OCI-LY1 (cell line): ENCODE data around the gene CUEDC1.

Experiments used
- EZH2 ChIP-seq: fragments of 200-600 bp; sonication (generic), shearing (Covaris generic); IDR thresholded peaks from 2 replicates; pipeline ENCODE4 v1.8.0; 2017; ENCODE audit warnings: borderline replicate concordance, mixed run types, mild to moderate bottlenecking, antibody characterized with exemption, low read length, moderate library complexity, mixed read lengths
- TF ChIP-seq, protein P1 (sequence below): fragments of 200-600 bp; sonication (generic), shearing (Covaris generic); IDR thresholded peaks from 2 replicates; pipeline ENCODE4 v1.5.1; 2017; ENCODE audit warnings: mild to moderate bottlenecking, antibody characterized with exemption, low read length, moderate library complexity, mixed read lengths

DNA sequence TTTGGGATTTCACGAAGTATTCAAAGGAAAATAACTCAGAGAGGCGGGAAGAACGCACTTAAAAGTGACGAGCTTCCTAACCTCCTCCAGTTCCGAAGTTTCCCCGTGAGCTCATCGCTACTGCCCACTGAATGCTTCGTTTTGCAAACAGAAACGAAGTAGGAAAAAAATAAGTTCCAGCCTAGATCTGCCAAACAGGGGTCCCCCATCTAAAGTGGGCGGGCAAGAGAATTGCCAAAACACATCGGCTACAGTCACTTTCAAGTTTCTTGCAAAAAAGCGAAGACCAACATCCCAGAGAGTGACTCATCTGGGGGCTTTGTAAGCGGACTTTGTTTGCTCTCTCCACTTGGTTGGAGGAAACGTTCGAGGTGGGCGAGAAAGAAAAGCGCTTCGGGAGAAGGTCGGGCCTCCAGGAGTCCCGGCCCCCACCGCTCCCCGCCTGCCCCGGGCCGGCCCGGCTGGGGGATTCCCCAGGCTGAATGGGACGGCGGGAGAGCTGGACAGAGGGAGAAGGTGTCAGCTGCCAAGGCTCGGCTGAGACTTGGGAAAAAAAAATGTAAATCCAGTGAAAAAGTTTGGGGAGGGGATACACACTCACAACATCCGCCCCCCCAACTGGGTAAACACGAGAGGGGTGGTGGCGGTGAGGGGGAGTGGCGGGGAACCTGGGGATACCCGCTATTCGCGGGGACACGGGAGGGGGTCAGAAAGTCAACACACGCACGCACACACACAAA lies 31.8 kb upstream of the CUEDC1 start:
- TF ChIP-seq, protein P1, sequence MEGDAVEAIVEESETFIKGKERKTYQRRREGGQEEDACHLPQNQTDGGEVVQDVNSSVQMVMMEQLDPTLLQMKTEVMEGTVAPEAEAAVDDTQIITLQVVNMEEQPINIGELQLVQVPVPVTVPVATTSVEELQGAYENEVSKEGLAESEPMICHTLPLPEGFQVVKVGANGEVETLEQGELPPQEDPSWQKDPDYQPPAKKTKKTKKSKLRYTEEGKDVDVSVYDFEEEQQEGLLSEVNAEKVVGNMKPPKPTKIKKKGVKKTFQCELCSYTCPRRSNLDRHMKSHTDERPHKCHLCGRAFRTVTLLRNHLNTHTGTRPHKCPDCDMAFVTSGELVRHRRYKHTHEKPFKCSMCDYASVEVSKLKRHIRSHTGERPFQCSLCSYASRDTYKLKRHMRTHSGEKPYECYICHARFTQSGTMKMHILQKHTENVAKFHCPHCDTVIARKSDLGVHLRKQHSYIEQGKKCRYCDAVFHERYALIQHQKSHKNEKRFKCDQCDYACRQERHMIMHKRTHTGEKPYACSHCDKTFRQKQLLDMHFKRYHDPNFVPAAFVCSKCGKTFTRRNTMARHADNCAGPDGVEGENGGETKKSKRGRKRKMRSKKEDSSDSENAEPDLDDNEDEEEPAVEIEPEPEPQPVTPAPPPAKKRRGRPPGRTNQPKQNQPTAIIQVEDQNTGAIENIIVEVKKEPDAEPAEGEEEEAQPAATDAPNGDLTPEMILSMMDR = no peak
- TF ChIP-seq EZH2 = no peak
